ENCODE measurements around the gene NEB.

Gene NEB

DNA sequence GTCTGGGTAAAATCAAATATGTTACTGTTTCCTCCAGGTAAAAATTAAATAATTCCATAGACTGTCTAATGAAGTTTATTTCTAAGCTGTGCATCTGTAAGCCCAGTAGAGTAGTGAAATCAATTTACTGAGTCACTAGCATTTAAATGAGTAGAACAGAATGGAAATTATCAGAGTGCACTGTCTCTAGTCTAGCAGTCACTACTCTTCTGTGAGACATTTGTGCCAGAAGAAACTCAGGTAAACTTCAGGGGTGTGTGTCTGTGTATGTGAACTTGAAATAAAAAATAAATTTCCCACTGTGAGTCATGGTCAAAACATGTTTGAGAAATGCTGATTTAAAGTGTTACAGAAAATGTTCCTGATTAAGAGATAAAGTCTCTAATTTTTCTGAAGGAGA, 178.2 kb downstream of the NEB start:
- Histone ChIP-seq H2AFZ (no peak overlapping the region), H3K4me2 (ENCODE audit: low read length) (no peak overlapping the region), H3K36me3 (ENCODE audit: control insufficient read depth, insufficient read depth, low read length) (no peaks in the 10 kb centered on the region), H3K27ac (no peak overlapping the region), H3K4me1 (no peaks in the 10 kb centered on the region), H3K4me3 (ENCODE audit: low read depth, low read length) (no peak overlapping the region), H3K9ac (no peak overlapping the region), H3K27me3 (ENCODE audit: control insufficient read depth, insufficient read depth, low read length) (no peaks in the 10 kb centered on the region), H3K9me3 (ENCODE audit: control insufficient read depth, low read length) (no peaks in the 10 kb centered on the region), H3K79me2 (no peaks in the 10 kb centered on the region)
- no peak for TF ChIP-seq CTCF (IDR thresholded peaks at IDR 0.05)

DNA sequence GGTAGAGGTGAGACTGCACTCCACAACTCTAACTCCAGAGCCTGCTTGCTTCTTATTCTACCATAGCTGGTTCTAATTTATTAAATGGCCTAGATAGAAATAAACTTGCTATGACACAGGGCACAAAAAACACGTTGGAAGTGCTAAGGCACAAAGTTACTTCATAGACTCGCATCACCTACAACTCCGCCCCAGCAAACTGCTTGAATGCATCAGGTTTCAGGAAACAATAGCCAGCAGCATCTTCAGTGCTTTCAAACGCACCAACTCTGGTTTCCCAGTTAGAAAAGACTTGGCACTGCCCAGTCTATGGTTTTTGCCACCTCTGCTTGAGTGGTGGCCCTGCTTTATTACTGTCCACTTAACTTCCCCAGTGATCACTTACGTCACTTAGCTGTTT, 182.0 kb downstream of the NEB start:
- H2AFZ ChIP-seq: no peak overlapping the region
- no peak overlapping the region for H3K9ac ChIP-seq
- no peaks in the 10 kb centered on the region for H3K79me2 ChIP-seq
- no peaks in the 10 kb centered on the region for H3K9me3 ChIP-seq (ENCODE audit: control insufficient read depth, low read length)
- H3K27ac ChIP-seq: no peak overlapping the region
- H3K36me3 ChIP-seq (ENCODE audit: control insufficient read depth, insufficient read depth, low read length): no peaks in the 10 kb centered on the region
- H3K4me3 ChIP-seq (ENCODE audit: low read depth, low read length): no peak overlapping the region
- no peaks in the 10 kb centered on the region for H3K27me3 ChIP-seq (ENCODE audit: control insufficient read depth, insufficient read depth, low read length)
- TF ChIP-seq CTCF (IDR thresholded peaks at IDR 0.05): no peak
- H3K4me1 ChIP-seq: no peaks in the 10 kb centered on the region
- no peak overlapping the region for H3K4me2 ChIP-seq (ENCODE audit: low read length)

DNA sequence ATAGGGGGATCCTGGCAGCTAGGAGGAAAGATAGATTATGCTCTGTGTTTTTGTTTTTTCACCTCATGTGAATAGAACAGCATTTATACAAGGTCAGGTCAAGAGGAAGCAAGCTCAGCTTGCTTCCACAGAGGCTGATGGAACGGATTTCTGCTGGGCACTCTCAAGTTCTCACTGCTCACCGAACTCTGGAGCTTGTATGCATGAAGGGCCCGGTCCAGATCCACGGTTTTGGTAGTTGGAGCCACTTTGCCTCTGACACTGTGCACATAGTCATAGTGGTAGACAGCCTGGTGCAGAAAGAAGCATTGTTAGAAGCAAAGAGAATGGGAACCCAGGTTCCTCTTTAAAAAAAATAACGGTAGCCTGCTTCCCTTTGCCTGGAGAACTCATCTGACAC, 182.7 kb downstream of the NEB start:
- Histone ChIP-seq H3K4me3 (ENCODE audit: low read depth, low read length) (no peak overlapping the region), H2AFZ (no peak overlapping the region), H3K9me3 (ENCODE audit: control insufficient read depth, low read length) (no peaks in the 10 kb centered on the region), H3K36me3 (ENCODE audit: control insufficient read depth, insufficient read depth, low read length) (no peaks in the 10 kb centered on the region), H3K79me2 (no peaks in the 10 kb centered on the region), H3K9ac (no peak overlapping the region), H3K4me2 (ENCODE audit: low read length) (no peak overlapping the region), H3K27ac (no peak overlapping the region), H3K4me1 (no peaks in the 10 kb centered on the region), H3K27me3 (ENCODE audit: control insufficient read depth, insufficient read depth, low read length) (no peaks in the 10 kb centered on the region)
- no peak for TF ChIP-seq CTCF (IDR thresholded peaks at IDR 0.05)

DNA sequence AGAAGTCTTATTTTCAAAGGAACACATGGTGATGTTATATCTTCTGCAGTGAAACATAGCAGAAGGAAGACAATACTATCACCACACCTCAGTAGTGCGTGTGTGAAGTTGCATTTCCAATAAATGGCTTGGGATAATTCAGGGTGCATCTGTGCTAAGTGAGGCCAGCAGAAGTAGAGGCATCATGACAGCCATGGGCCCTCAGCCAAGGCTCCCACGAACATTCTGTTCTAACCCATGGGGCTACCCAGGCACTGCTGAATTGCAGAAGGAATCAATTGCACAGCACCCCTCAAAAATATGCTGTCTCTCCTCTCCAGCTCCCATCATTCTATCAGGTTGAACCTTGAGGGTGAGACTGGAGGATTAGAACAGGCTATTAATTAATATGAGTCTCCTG, 185.1 kb downstream of the NEB start:
- TF ChIP-seq CTCF (IDR thresholded peaks at IDR 0.05): no peak

DNA sequence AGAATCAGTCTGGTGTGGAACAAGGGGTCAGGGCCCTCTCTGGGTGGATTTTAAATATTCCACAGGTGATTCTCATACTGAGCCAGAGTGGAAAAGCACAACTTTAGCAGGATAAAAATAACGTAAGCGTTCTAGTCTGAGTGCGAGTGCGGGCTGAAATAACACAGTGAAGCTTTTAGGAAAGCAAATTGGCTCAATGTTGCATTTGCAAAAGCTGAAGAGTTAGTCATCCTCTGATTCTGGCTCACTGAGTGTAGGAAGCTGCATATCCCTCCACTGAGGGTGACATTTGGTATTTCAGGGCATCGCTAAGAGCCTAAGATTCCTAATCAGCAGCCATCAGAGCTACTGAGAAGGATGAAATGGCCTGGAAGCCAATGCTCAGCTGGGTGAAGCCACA, 189.8 kb downstream of the NEB start:
- no peak for TF ChIP-seq CTCF (IDR thresholded peaks at IDR 0.05)
- no peak overlapping the region for H3K27ac ChIP-seq

More for the DNA sequence above, 185.1 kb downstream of the NEB start:
- no peak overlapping the region for H3K4me3 ChIP-seq (ENCODE audit: low read depth, low read length)
- H3K9ac ChIP-seq: no peak overlapping the region
- no peaks in the 10 kb centered on the region for H3K36me3 ChIP-seq (ENCODE audit: control insufficient read depth, insufficient read depth, low read length)
- no peaks in the 10 kb centered on the region for H3K9me3 ChIP-seq (ENCODE audit: control insufficient read depth, low read length)
- H3K4me2 ChIP-seq (ENCODE audit: low read length): no peak overlapping the region
- H3K79me2 ChIP-seq: no peaks in the 10 kb centered on the region
- H3K27me3 ChIP-seq (ENCODE audit: control insufficient read depth, insufficient read depth, low read length): no peaks in the 10 kb centered on the region
- H2AFZ ChIP-seq: no peak overlapping the region
- no peak overlapping the region for H3K27ac ChIP-seq
- no peaks in the 10 kb centered on the region for H3K4me1 ChIP-seq

More for the DNA sequence above, 189.8 kb downstream of the NEB start:
- Histone ChIP-seq H3K27me3 (ENCODE audit: control insufficient read depth, insufficient read depth, low read length) (no peaks in the 10 kb centered on the region), H3K79me2 (no peaks in the 10 kb centered on the region), H3K9me3 (ENCODE audit: control insufficient read depth, low read length) (no peaks in the 10 kb centered on the region), H3K4me3 (ENCODE audit: low read depth, low read length) (no peak overlapping the region), H2AFZ (no peak overlapping the region), H3K4me1 (no peaks in the 10 kb centered on the region), H3K4me2 (ENCODE audit: low read length) (no peak overlapping the region), H3K9ac (no peak overlapping the region), H3K36me3 (ENCODE audit: control insufficient read depth, insufficient read depth, low read length) (no peaks in the 10 kb centered on the region)

All from parathyroid adenoma (tissue), 2 donors.